Mammary epithelial cell (primary cell): ENCODE data around the gene MYO3A.

Source experiments
- EZH2 ChIP-seq: IDR thresholded peaks from 2 replicates; pipeline ENCODE4 v1.6.1; 2012; ENCODE audit warnings: low read length, inconsistent platforms, borderline replicate concordance
- TF ChIP-seq, protein P1 (sequence below), 2 donors: IDR thresholded peaks in 1 of 2; conservative IDR thresholded peaks in 1 of 2; 2 replicates each; pipeline ENCODE4 v1.5.1; 2011 to 2012; ENCODE audit warnings: inconsistent platforms in 2 of 2, low read length in 2 of 2, mild to moderate bottlenecking in 2 of 2, control low read depth in 1 of 2, low read depth in 1 of 2; ENCODE audit not compliant: insufficient read depth in 1 of 2; ENCODE audit errors: extremely low read depth in 1 of 2

DNA sequence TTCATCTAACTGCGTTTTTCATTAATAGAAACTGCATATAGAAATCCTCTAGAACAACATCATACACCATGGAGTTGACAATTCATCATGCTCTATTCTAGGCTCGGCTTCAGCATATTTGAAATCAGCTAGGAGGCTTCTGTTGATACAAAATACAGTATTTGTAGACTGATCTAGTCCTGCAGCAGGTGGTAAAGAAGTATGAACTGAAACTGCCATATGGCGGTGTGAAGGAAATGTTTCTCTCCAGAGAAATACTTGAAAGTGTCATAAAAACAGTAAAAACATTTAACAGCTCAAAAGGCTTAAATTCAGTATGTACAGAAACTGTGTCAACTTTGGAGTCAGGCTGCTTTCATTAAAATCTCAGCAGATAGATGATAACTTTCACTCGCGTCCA, 32.0 kb upstream of the MYO3A start:
- no peak for TF ChIP-seq EZH2
- TF ChIP-seq, protein P1, sequence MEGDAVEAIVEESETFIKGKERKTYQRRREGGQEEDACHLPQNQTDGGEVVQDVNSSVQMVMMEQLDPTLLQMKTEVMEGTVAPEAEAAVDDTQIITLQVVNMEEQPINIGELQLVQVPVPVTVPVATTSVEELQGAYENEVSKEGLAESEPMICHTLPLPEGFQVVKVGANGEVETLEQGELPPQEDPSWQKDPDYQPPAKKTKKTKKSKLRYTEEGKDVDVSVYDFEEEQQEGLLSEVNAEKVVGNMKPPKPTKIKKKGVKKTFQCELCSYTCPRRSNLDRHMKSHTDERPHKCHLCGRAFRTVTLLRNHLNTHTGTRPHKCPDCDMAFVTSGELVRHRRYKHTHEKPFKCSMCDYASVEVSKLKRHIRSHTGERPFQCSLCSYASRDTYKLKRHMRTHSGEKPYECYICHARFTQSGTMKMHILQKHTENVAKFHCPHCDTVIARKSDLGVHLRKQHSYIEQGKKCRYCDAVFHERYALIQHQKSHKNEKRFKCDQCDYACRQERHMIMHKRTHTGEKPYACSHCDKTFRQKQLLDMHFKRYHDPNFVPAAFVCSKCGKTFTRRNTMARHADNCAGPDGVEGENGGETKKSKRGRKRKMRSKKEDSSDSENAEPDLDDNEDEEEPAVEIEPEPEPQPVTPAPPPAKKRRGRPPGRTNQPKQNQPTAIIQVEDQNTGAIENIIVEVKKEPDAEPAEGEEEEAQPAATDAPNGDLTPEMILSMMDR (conservative IDR thresholded peaks at IDR 0.05 in 1 of 2, IDR thresholded peaks at IDR 0.05 in 1 of 2; ENCODE audit: extremely low read depth in 1 of 2, insufficient read depth in 1 of 2, low read depth in 1 of 2, low read length in 2 of 2): no peak
